ENCODE data around the gene IKBKE. TPM values are rescaled to one million over a fixed set of nuclear protein-coding genes. Genes with fewer than 3 reads are reported as not detected.

Gene IKBKE
- polyA plus RNA-seq, 1 donor from 2014 or later = not detected

DNA sequence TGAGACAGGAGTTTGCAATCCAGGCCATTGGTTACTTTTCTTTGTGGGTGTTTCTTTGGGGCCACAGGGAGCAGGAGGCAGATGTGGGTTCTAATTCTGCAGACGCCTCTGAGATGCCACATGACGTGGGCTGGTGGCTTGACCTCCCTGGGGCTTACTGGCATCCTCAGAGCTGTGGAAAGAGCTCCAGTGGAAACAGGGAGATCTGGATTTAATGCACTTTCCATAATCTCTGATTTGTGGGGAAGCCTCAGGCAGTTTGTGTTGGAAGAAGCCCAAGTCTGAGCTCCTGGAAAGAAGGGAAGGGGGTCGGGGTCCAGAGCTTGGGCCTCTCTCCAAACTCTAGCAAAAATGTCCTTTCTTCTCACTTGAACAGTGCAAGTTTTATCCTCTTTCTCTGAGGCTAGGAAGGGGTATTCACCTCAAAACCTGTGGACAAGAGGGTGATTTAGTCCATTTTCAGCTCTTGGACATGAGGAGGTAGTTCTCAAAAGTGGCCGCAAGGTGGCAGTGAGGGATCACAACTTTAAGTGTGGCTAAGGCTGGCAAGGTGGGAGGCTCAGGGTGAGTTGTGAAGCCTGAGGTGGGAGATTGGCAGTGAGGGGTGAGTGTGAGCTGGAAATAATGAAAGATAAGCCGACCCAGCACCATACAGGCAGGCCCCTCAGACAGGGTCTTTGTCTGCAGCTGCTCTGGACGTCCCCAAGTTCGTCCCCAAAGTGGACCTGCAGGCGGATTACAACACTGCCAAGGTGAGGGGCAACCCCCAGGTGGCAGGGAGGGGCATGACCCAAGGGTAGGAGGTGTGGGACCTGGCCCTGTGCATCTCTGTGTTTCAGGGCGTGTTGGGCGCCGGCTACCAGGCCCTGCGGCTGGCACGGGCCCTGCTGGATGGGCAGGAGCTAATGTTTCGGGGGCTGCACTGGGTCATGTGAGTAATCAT lies 9.2 kb downstream of the IKBKE start:
- Histone ChIP-seq H4K20me1 (ENCODE audit: insufficient read depth) (no peaks in the 10 kb centered on the region), H3K4me3 (ENCODE audit: low read length) (no peak overlapping the region), H3K27me3 (ENCODE audit: insufficient read depth, low read depth, low read length) (no peaks in the 10 kb centered on the region), H3K79me2 (replicated peaks; ENCODE audit: insufficient read depth, low read length) (no peaks in the 10 kb centered on the region), H3K4me2 (ENCODE audit: low read length) (no peak overlapping the region), H3F3A (ENCODE audit: insufficient read depth, low read length, poor library complexity, severe bottlenecking) (no peaks in the 10 kb centered on the region), H3K36me3 (ENCODE audit: insufficient read depth, low read length) (no peaks in the 10 kb centered on the region), H3K9ac (ENCODE audit: low read length) (no peak overlapping the region), H3K27ac (ENCODE audit: low read length) (no peak overlapping the region), H3K9me2 (ENCODE audit: insufficient read depth, low read length) (no peaks in the 10 kb centered on the region), H2AFZ (ENCODE audit: low read depth, low read length) (no peak overlapping the region), H3K9me3 (ENCODE audit: low read length) (no peaks in the 10 kb centered on the region)
- TF ChIP-seq RAD21 (conservative IDR thresholded peaks at IDR 0.05) (peak; percentile 93), EP300 (conservative IDR thresholded peaks at IDR 0.05; ENCODE audit: poor library complexity, severe bottlenecking) (no peak), SMC3 (conservative IDR thresholded peaks at IDR 0.05; ENCODE audit: poor library complexity) (peak; percentile 93), EZH2 (IDR thresholded peaks at IDR 0.05; ENCODE audit: borderline replicate concordance, insufficient read depth, low read length, poor library complexity, severe bottlenecking) (no peak), POLR2AphosphoS5 (IDR thresholded peaks at IDR 0.05) (no peak), TAF1 (IDR thresholded peaks at IDR 0.05; ENCODE audit: low read depth) (no peak), MXI1 (conservative IDR thresholded peaks at IDR 0.05; ENCODE audit: poor library complexity, severe bottlenecking) (no peak)
- TF ChIP-seq, protein P1, sequence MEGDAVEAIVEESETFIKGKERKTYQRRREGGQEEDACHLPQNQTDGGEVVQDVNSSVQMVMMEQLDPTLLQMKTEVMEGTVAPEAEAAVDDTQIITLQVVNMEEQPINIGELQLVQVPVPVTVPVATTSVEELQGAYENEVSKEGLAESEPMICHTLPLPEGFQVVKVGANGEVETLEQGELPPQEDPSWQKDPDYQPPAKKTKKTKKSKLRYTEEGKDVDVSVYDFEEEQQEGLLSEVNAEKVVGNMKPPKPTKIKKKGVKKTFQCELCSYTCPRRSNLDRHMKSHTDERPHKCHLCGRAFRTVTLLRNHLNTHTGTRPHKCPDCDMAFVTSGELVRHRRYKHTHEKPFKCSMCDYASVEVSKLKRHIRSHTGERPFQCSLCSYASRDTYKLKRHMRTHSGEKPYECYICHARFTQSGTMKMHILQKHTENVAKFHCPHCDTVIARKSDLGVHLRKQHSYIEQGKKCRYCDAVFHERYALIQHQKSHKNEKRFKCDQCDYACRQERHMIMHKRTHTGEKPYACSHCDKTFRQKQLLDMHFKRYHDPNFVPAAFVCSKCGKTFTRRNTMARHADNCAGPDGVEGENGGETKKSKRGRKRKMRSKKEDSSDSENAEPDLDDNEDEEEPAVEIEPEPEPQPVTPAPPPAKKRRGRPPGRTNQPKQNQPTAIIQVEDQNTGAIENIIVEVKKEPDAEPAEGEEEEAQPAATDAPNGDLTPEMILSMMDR (IDR thresholded peaks at IDR 0.05; ENCODE audit: poor library complexity, severe bottlenecking) = peak; percentile 94
- TF ChIP-seq, protein P2, sequence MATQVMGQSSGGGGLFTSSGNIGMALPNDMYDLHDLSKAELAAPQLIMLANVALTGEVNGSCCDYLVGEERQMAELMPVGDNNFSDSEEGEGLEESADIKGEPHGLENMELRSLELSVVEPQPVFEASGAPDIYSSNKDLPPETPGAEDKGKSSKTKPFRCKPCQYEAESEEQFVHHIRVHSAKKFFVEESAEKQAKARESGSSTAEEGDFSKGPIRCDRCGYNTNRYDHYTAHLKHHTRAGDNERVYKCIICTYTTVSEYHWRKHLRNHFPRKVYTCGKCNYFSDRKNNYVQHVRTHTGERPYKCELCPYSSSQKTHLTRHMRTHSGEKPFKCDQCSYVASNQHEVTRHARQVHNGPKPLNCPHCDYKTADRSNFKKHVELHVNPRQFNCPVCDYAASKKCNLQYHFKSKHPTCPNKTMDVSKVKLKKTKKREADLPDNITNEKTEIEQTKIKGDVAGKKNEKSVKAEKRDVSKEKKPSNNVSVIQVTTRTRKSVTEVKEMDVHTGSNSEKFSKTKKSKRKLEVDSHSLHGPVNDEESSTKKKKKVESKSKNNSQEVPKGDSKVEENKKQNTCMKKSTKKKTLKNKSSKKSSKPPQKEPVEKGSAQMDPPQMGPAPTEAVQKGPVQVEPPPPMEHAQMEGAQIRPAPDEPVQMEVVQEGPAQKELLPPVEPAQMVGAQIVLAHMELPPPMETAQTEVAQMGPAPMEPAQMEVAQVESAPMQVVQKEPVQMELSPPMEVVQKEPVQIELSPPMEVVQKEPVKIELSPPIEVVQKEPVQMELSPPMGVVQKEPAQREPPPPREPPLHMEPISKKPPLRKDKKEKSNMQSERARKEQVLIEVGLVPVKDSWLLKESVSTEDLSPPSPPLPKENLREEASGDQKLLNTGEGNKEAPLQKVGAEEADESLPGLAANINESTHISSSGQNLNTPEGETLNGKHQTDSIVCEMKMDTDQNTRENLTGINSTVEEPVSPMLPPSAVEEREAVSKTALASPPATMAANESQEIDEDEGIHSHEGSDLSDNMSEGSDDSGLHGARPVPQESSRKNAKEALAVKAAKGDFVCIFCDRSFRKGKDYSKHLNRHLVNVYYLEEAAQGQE (IDR thresholded peaks at IDR 0.05; ENCODE audit: borderline replicate concordance) = no peak

DNA sequence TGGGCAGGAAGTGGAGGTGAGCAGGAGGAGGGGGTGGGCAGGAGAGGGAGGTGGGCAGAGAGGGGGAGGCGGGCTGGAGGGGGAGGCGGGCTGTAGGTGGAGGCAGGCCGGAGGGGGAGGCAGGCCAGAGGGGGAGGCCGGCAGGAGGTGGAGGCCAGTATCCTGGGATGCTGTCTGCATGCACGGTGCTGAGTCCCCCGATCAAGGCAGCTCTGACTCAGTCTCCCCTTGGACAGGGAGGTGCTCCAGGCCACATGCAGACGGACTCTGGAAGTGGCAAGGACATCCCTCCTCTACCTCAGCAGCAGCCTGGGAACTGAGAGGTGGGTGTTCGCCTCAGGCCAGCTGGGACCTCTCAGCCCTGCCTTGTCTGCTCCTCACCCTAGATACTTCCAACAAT lies 9.9 kb downstream of the IKBKE start:
- no peaks in the 10 kb centered on the region for H3K9me3 ChIP-seq (ENCODE audit: low read length)
- H3F3A ChIP-seq (ENCODE audit: insufficient read depth, low read length, poor library complexity, severe bottlenecking) = no peaks in the 10 kb centered on the region
- no peak overlapping the region for H3K4me2 ChIP-seq (ENCODE audit: low read length)
- no peaks in the 10 kb centered on the region for H3K36me3 ChIP-seq (ENCODE audit: insufficient read depth, low read length)
- H3K27me3 ChIP-seq (ENCODE audit: insufficient read depth, low read depth, low read length) = no peaks in the 10 kb centered on the region
- H3K9ac ChIP-seq (ENCODE audit: low read length) = no peak overlapping the region
- H3K9me2 ChIP-seq (ENCODE audit: insufficient read depth, low read length) = no peaks in the 10 kb centered on the region
- TF ChIP-seq, protein P2 (IDR thresholded peaks at IDR 0.05; ENCODE audit: borderline replicate concordance) = no peak
- TF ChIP-seq MXI1 (conservative IDR thresholded peaks at IDR 0.05; ENCODE audit: poor library complexity, severe bottlenecking) = no peak
- TF ChIP-seq, protein P1 (IDR thresholded peaks at IDR 0.05; ENCODE audit: poor library complexity, severe bottlenecking) = no peak
- TF ChIP-seq TAF1 (IDR thresholded peaks at IDR 0.05; ENCODE audit: low read depth) = no peak
- no peak for TF ChIP-seq RAD21 (conservative IDR thresholded peaks at IDR 0.05)
- no peak for TF ChIP-seq POLR2AphosphoS5 (IDR thresholded peaks at IDR 0.05)
- TF ChIP-seq EZH2 (IDR thresholded peaks at IDR 0.05; ENCODE audit: borderline replicate concordance, insufficient read depth, low read length, poor library complexity, severe bottlenecking) = no peak
- no peak for TF ChIP-seq SMC3 (conservative IDR thresholded peaks at IDR 0.05; ENCODE audit: poor library complexity)
- TF ChIP-seq EP300 (conservative IDR thresholded peaks at IDR 0.05; ENCODE audit: poor library complexity, severe bottlenecking) = no peak
- H2AFZ ChIP-seq (ENCODE audit: low read depth, low read length) = no peak overlapping the region
- no peak overlapping the region for H3K27ac ChIP-seq (ENCODE audit: low read length)
- H4K20me1 ChIP-seq (ENCODE audit: insufficient read depth) = no peaks in the 10 kb centered on the region
- H3K4me3 ChIP-seq (ENCODE audit: low read length) = no peak overlapping the region
- no peaks in the 10 kb centered on the region for H3K79me2 ChIP-seq (replicated peaks; ENCODE audit: insufficient read depth, low read length)
